A549 (cell line): ENCODE measurements around the gene CLDND1. TPM values are rescaled to one million over a fixed set of nuclear protein-coding genes. Genes with fewer than 3 reads are reported as not detected.

Source experiments
- ATAC-seq, 2 experiments: fragments of 200-7000 bp in 1 of 2; fragments of >200 bp in 1 of 2; cut with Nextera tagmentation in 1 of 2; cut with Tn5 transposase in 1 of 2; 3 replicates each; pipeline versions ENCODE4 v1.8.0 to v1.9.1; 2018 to 2020; ENCODE audit warnings: mild to moderate bottlenecking in 1 of 2, moderate library complexity in 1 of 2
- CTCF ChIA-PET: fragments of 300-600 bp; sonication (Branson Sonifier 250); formaldehyde crosslinking; extraction: SDS; loops from one replicate; lab custom pipeline; 2021; ENCODE audit warnings: antibody characterized with exemption, inconsistent platforms; lab: Yijun Ruan, JAX
- POLR2A ChIA-PET: fragments of 350-600 bp; formaldehyde crosslinking; extraction: SDS; loops from one replicate; lab custom pipeline; 2021; ENCODE audit warnings: antibody characterized with exemption, inconsistent platforms; lab: Yijun Ruan, JAX
- DNase-seq, 2 experiments: peaks; one replicate each; pipeline versions ENCODE4 v3.0.0 to v3.0.0-alpha.2; 2011 to 2016; ENCODE audit warnings: low read depth in 1 of 2, low spot score in 1 of 2
- FAIRE-seq: peaks from 2 replicates; lab custom pipeline; 2011; peaks lifted over from hg19 to GRCh38; lab: Jason Lieb, UNC
- H3K27ac ChIP-seq, 2 experiments: fragments of >200 bp; sonication (Bioruptor Twin); formaldehyde crosslinking; 3 replicates each; pipeline ENCODE4 v1.5.1; 2016 to 2017
- H3K4me1 ChIP-seq: fragments of >200 bp; sonication (Bioruptor Twin); formaldehyde crosslinking; 3 replicates; pipeline ENCODE4 v1.6.1; 2016
- H3K4me2 ChIP-seq: fragments of >200 bp; sonication (Bioruptor Twin); formaldehyde crosslinking; 3 replicates; pipeline ENCODE4 v1.6.1; 2016
- H3K4me3 ChIP-seq: fragments of >200 bp; sonication (Bioruptor Twin); formaldehyde crosslinking; 3 replicates; pipeline ENCODE4 v1.5.1; 2016
- H3K9me3 ChIP-seq: fragments of >200 bp; sonication (Bioruptor Twin); formaldehyde crosslinking; 3 replicates; pipeline ENCODE4 v1.6.1; 2016
- ATOH8 ChIP-seq: fragments of 250-450 bp; sonication (Bioruptor Pico); IDR thresholded peaks from 2 replicates; pipeline ENCODE4 v1.5.0; 2020; ENCODE audit warnings: low read depth, mild to moderate bottlenecking, moderate library complexity
- BCL3 ChIP-seq: fragments of >200 bp; sonication (Bioruptor Twin); formaldehyde crosslinking; IDR thresholded peaks from 3 replicates; pipeline ENCODE4 v1.6.1; 2016
- BHLHE40 ChIP-seq: IDR thresholded peaks from 2 replicates; pipeline ENCODE4 v1.6.1; 2012; ENCODE audit warnings: low read depth, low read length, inconsistent platforms
- CBX8 ChIP-seq: fragments of 200-600 bp; sonication (generic); IDR thresholded peaks from 2 replicates; pipeline ENCODE4 v1.6.1; 2016
- CHD4 ChIP-seq: fragments of 200-600 bp; sonication (generic); IDR thresholded peaks from 2 replicates; pipeline ENCODE4 v1.6.1; 2016; ENCODE audit warnings: antibody characterized with exemption, mild to moderate bottlenecking, borderline replicate concordance
- CTCF ChIP-seq: fragments of >200 bp; sonication (Bioruptor Twin); formaldehyde crosslinking; IDR thresholded peaks from 3 replicates; pipeline ENCODE4 v1.5.1; 2016
- E2F6 ChIP-seq: IDR thresholded peaks from 2 replicates; pipeline ENCODE4 v1.6.1; 2012; ENCODE audit warnings: low read depth, borderline replicate concordance
- ELK1 ChIP-seq: fragments of 150-350 bp; IDR thresholded peaks from 2 replicates; pipeline ENCODE4 v1.6.1; 2014; ENCODE audit warnings: low read depth, mild to moderate bottlenecking, low read length
- EP300 ChIP-seq, 2 experiments: fragments of >200 bp; sonication (Bioruptor Twin); formaldehyde crosslinking; IDR thresholded peaks; 2 replicates in 1 of 2; 3 replicates in 1 of 2; pipeline ENCODE4 v1.6.1; 2016 to 2017
- FOSB ChIP-seq: fragments of 250-450 bp; sonication (Bioruptor Pico); IDR thresholded peaks from 2 replicates; pipeline ENCODE4 v1.5.0; 2020; ENCODE audit warnings: mild to moderate bottlenecking, moderate library complexity
- FOSL2 ChIP-seq, 2 experiments: fragments of 450-650 bp in 1 of 2; fragments of >200 bp in 1 of 2; sonication (Bioruptor Twin) in 1 of 2; formaldehyde crosslinking; IDR thresholded peaks; 2 replicates each; pipeline versions ENCODE4 v1.5.0 to v1.6.1; 2016 to 2020; ENCODE audit warnings: mild to moderate bottlenecking in 1 of 2, moderate library complexity in 1 of 2
- HMGXB4 ChIP-seq: fragments of 250-450 bp; sonication (Bioruptor Pico); IDR thresholded peaks from 2 replicates; pipeline ENCODE4 v1.5.0; 2021; ENCODE audit warnings: mild to moderate bottlenecking, moderate library complexity, borderline replicate concordance
- HOXB5 ChIP-seq: fragments of 250-450 bp; sonication (Bioruptor Pico); IDR thresholded peaks from 2 replicates; pipeline ENCODE4 v1.5.0; 2020; ENCODE audit warnings: mild to moderate bottlenecking, moderate library complexity
- JUN ChIP-seq, 2 experiments: fragments of >200 bp; sonication (Bioruptor Twin); formaldehyde crosslinking; IDR thresholded peaks; 2 replicates in 1 of 2; 3 replicates in 1 of 2; pipeline ENCODE4 v1.6.1; 2016 to 2017
- KDM5A ChIP-seq: fragments of 200-600 bp; sonication (generic); IDR thresholded peaks from 2 replicates; pipeline ENCODE4 v1.6.1; 2016; ENCODE audit warnings: antibody characterized with exemption, mild to moderate bottlenecking
- MAX ChIP-seq: IDR thresholded peaks from 2 replicates; pipeline ENCODE4 v1.6.1; 2012
- NFE2L2 ChIP-seq: fragments of 150-350 bp; conservative IDR thresholded peaks from 2 replicates; pipeline ENCODE4 v1.6.1; 2014; ENCODE audit warnings: low read length
- NR3C1 ChIP-seq: fragments of >200 bp; sonication (Bioruptor Twin); formaldehyde crosslinking; IDR thresholded peaks from 3 replicates; pipeline ENCODE4 v1.6.1; 2017
- POLR2A ChIP-seq: IDR thresholded peaks from 2 replicates; pipeline ENCODE4 v1.6.1; 2012; ENCODE audit warnings: mild to moderate bottlenecking, low read length
- REST ChIP-seq: fragments of 200-600 bp; sonication (generic); IDR thresholded peaks from 2 replicates; pipeline ENCODE4 v1.6.1; 2016; ENCODE audit warnings: antibody characterized with exemption, mild to moderate bottlenecking, moderate library complexity
- TFCP2L1 ChIP-seq: fragments of 250-450 bp; sonication (Bioruptor Pico); IDR thresholded peaks from 2 replicates; pipeline ENCODE4 v1.5.0; 2021; ENCODE audit warnings: mild to moderate bottlenecking
- TP53 ChIP-seq: fragments of 250-450 bp; sonication (Bioruptor Pico); IDR thresholded peaks from 2 replicates; pipeline ENCODE4 v1.5.0; 2021; ENCODE audit warnings: mild to moderate bottlenecking, moderate library complexity
- ZC3H11A ChIP-seq: fragments of 450-650 bp; IDR thresholded peaks from 2 replicates; pipeline ENCODE4 v1.6.1; 2014; ENCODE audit warnings: antibody characterized with exemption, mild to moderate bottlenecking
- WGBS: methylation state at CpG from one replicate; pipeline ENCODE4 v1.1.6; 2017; ENCODE audit errors: missing lambda C conversion rate; 5-methylcytosine and 5-hydroxymethylcytosine counted together
- polyA plus RNA-seq, 4 experiments: library from polyadenylated mRNA; depleted of rRNA in 3 of 4; stranded (reverse); fragments of >200 nt; fragmentation: RNase III in 1 of 4; extraction: RNeasy Plus Mini Kit Qiagen cat#74134 plus additional on column Dnase treatment in 1 of 4; gene quantifications; 2 replicates in 3 of 4; 3 replicates in 1 of 4; pipeline ENCODE4 v1.2.3, GENCODE V29; 2011 to 2017

The CLDND1 gene
- polyA plus RNA-seq, 2 of the 4 experiments (the other 2 are of a cell fraction), result 49.0 to 150 TPM

GRCh38 chr3:98567666-98568270, 45.1 kb upstream of the CLDND1 start:
- H3K27ac ChIP-seq, result no peak overlapping the region
- 44% methylated on average over 2 of the region's 2 CpGs for WGBS
- no peaks in the 10 kb centered on the region for H3K9me3 ChIP-seq
- H3K4me1 ChIP-seq, result no peaks in the 10 kb centered on the region
- ATAC-seq (no peak), DNase-seq (no peak), FAIRE-seq (no peak)
- no peak overlapping the region for H3K4me3 ChIP-seq
- POLR2A ChIA-PET, result no interaction called here
- no peak overlapping the region for H3K4me2 ChIP-seq
- CTCF ChIA-PET, result no interaction called here
- TF ChIP-seq CBX8, result no peak
- no peak for TF ChIP-seq CHD4
- no peak for TF ChIP-seq ELK1
- TF ChIP-seq FOSB (CRISPR knock-in tag), result no peak
- TF ChIP-seq HOXB5, result no peak
- no peak for TF ChIP-seq NFE2L2
- no peak for TF ChIP-seq TP53 (CRISPR knock-in tag)
- TF ChIP-seq ZC3H11A, result no peak
- no peak for TF ChIP-seq BHLHE40
- no peak for TF ChIP-seq NR3C1
- no peak for TF ChIP-seq HMGXB4 (CRISPR knock-in tag)
- TF ChIP-seq FOSL2 (IDR thresholded peaks at IDR 0.05), result no peak
- TF ChIP-seq FOSL2 (CRISPR knock-in tag; IDR thresholded peaks at IDR 0.05), result no peak

- CTCF ChIA-PET, result interaction anchor here (1.6 to 2.2 kb wide), 2 partner anchors 31 to 428 kb away, joined by 4 to 6 read pairs; no protein-coding TSS in a partner anchor
- no peak for DNase-seq
- H3K27ac ChIP-seq, result no peak overlapping the region
Observed at GRCh38 chr3:98565843-98566242, 43.1 kb upstream of the CLDND1 start.

GRCh38 chr3:98565237-98565643, 42.5 kb upstream of the CLDND1 start:
- Histone ChIP-seq H3K27ac (no peak overlapping the region), H3K4me3 (no peak overlapping the region), H3K4me1 (no peaks in the 10 kb centered on the region), H3K4me2 (no peak overlapping the region), H3K9me3 (no peaks in the 10 kb centered on the region)
- POLR2A ChIA-PET, result no interaction called here
- FAIRE-seq, result no peak
- no peak for ATAC-seq
- 58% methylated on average over 3 of the region's 3 CpGs for WGBS
- DNase-seq, result no peak
- CTCF ChIA-PET, result interaction anchor here (1.6 to 2.2 kb wide), 2 partner anchors 32 to 429 kb away, joined by 4 to 6 read pairs; no protein-coding TSS in a partner anchor
- TF ChIP-seq E2F6 (no peak), CTCF (no peak), BCL3 (no peak), JUN (IDR thresholded peaks at IDR 0.05) (no peak), REST (no peak), TFCP2L1 (CRISPR knock-in tag) (no peak), POLR2A (no peak), BHLHE40 (no peak), ATOH8 (CRISPR knock-in tag) (no peak), MAX (no peak)

More at GRCh38 chr3:98565843-98566242, 43.1 kb upstream of the CLDND1 start:
- no peak for ATAC-seq
- H3K4me3 ChIP-seq, result no peak overlapping the region
- H3K4me1 ChIP-seq, result no peaks in the 10 kb centered on the region
- WGBS, result 78% methylated on average over 6 of the region's 6 CpGs
- TF ChIP-seq EP300 (IDR thresholded peaks at IDR 0.05) (no peak), KDM5A (no peak), CBX8 (no peak)
- H3K4me2 ChIP-seq, result no peak overlapping the region
- FAIRE-seq, result no peak
- H3K9me3 ChIP-seq, result no peaks in the 10 kb centered on the region
- POLR2A ChIA-PET, result interaction anchor here (0.6 kb wide), 1 partner anchor 198 kb away, joined by 4 read pairs; no protein-coding TSS in a partner anchor
